Prostate gland (tissue), 2 donors: ENCODE data around the gene PRDX1. TPM values are rescaled to one million over a fixed set of nuclear protein-coding genes. Genes with fewer than 3 reads are reported as not detected.

Source experiments
- DNase-seq: peaks from one replicate; pipeline ENCODE4 v3.0.0-alpha.2; 2019; ENCODE audit warnings: low spot score
- H3K27ac ChIP-seq, 2 donors: fragments of 200-600 bp; sonication (generic); 2 replicates each; pipeline ENCODE4 v1.5.1; 2017 to 2019
- H3K27me3 ChIP-seq: fragments of 200-600 bp; sonication (generic); replicated peaks from 2 replicates; pipeline ENCODE4 v1.5.1; 2019; ENCODE audit not compliant: insufficient read depth
- H3K36me3 ChIP-seq, 2 donors: fragments of 200-600 bp; sonication (generic); 1 replicate in 1 of 2; 2 replicates in 1 of 2; pipeline versions ENCODE4 v1.5.1 to v1.8.1; 2017 to 2019
- H3K4me1 ChIP-seq: fragments of 200-600 bp; sonication (generic); replicated peaks from 2 replicates; pipeline ENCODE4 v1.5.1; 2019
- H3K4me3 ChIP-seq, 2 donors: fragments of 200-600 bp; sonication (generic); 2 replicates each; pipeline ENCODE4 v1.5.1; 2017 to 2019
- H3K9me3 ChIP-seq: fragments of 200-600 bp; sonication (generic); 2 replicates; pipeline ENCODE4 v1.5.1; 2017
- CTCF ChIP-seq, 4 experiments: fragments of 200-600 bp in 2 of 4; fragments of 450-650 bp in 2 of 4; sonication (generic) in 2 of 4; IDR thresholded peaks; 1 replicate in 3 of 4; 2 replicates in 1 of 4; pipeline ENCODE4 v1.5.1; 2016 to 2019; ENCODE audit warnings: antibody characterized with exemption in 4 of 4, mild to moderate bottlenecking in 2 of 4, moderate library complexity in 2 of 4
- POLR2A ChIP-seq: fragments of 450-650 bp; IDR thresholded peaks from one replicate; pipeline ENCODE4 v1.6.1; 2016; ENCODE audit warnings: antibody characterized with exemption, mild to moderate bottlenecking
- POLR2AphosphoS5 ChIP-seq: sonication (generic); formaldehyde crosslinking; IDR thresholded peaks from one replicate; pipeline ENCODE4 v1.6.1; 2017; ENCODE audit warnings: antibody characterized with exemption
- WGBS: methylation state at CpG from one replicate; pipeline ENCODE4 v1.1.5; 2018; 5-methylcytosine and 5-hydroxymethylcytosine counted together
- intact Hi-C: fragments of 100-400 bp; cut with DNase I; formaldehyde crosslinking; loops from one replicate; pipeline ENCODE4 v1.14.2; 2022
- total RNA-seq, 2 donors: library from RNA; depleted of rRNA; stranded (reverse); fragments of >200 nt; gene quantifications; one replicate each; pipeline ENCODE4 v1.1.0, GENCODE V29; 2016

The PRDX1 gene
- total RNA-seq = 100 to 1,000 TPM; 210 to 335 TPM

DNA sequence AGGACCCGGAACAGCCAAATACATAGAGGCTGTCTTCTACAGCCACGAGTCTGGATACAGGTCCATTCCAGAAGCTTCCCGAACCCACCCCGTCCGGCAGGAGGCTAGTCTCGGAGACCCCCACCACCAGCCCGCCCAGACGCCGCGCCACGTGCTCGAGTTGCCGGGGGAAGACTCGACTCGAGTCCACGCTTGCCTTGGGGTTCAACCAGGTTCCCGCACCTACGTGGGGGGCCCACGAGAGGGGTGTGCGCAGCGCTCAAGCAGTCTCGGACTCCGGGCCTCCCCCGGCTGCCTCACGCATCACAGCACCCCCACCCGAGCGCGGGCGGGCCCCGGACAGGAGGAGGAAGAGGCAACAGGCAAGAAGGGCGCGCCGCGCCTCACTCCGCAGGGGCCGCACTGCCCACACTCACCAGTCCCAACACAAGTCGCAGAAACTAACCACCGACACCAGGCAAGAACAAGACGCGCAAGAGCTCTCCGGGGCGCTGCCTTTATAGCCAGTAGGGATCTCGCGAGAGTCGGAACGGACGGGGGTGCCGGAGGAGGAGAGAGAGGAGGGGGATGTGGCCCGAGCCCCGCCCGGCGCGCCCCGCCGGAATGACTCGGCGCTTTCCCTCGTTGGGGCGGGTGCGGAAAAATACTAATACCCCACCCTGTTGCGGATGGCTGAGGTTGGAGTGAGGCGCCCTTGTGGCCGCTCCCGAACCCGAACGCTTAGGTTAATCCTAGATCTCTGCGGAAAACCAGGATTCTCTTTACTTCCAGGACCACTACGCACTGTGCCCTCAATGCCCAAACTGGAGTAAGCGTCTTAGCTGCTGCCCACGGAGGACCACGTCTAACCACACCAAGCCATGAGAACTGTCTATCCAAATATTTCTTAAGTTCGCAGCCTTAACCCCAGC is at the start of gene PRDX1:
Gene PRDX1 (minus strand): TSS at position 472 of the 911 bp plus-strand sequence. CDS start 2,841 bp downstream, outside the sequence.
- WGBS = under 1% methylated on average over 64 of the region's 72 CpGs
- intact Hi-C loops = loop anchor here (2.0 kb wide), 1 partner anchor 29 kb away; the partner anchor contains the start of gene AKR1A1
- TF ChIP-seq POLR2AphosphoS5 (peak; percentile 100), POLR2A (peak; percentile 98), CTCF (IDR thresholded peaks at IDR 0.05) (peak in 1 of 4 experiments; percentile 43)
- no peaks in the 10 kb centered on the region for H3K9me3 ChIP-seq
- no peaks in the 10 kb centered on the region for H3K27me3 ChIP-seq
- DNase-seq = peak; percentile 98
- H3K4me1 ChIP-seq = no peaks in the 10 kb centered on the region
- peaks cover 0 to 7% of the 10 kb centered on the region in 2 donors for H3K36me3 ChIP-seq
- H3K27ac ChIP-seq = peak within 1 kb of the TSS; percentile 95 to 97
- peak within 1 kb of the TSS; percentile 93 to 95 for H3K4me3 ChIP-seq

- peaks cover 9% of the 10 kb centered on the region for H3K4me1 ChIP-seq
- no peak for DNase-seq
- H3K36me3 ChIP-seq = no peaks in the 10 kb centered on the region
- no peak for TF ChIP-seq POLR2A
- no peak for TF ChIP-seq CTCF (IDR thresholded peaks at IDR 0.05)
- TF ChIP-seq POLR2AphosphoS5 = no peak
- intact Hi-C loops = loop anchor here (2.0 kb wide), 1 partner anchor 58 kb away; no protein-coding TSS in a partner anchor
- H3K27ac ChIP-seq = no peak overlapping the region
- no peaks in the 10 kb centered on the region for H3K27me3 ChIP-seq
- H3K4me3 ChIP-seq = no peak overlapping the region
- H3K9me3 ChIP-seq = no peaks in the 10 kb centered on the region
- WGBS = 83% methylated on average over 4 of the region's 4 CpGs
Measured at GRCh38 chr1:45570631-45571030, 48.9 kb upstream of the PRDX1 start.

- DNase-seq = peak; percentile 67
- Histone ChIP-seq H3K4me3 (no peak overlapping the region), H3K36me3 (no peaks in the 10 kb centered on the region), H3K4me1 (peaks cover 9% of the 10 kb centered on the region), H3K27me3 (no peaks in the 10 kb centered on the region), H3K27ac (peak overlapping the region in 1 of 2 donors; percentile 42), H3K9me3 (no peaks in the 10 kb centered on the region)
- WGBS = 17% methylated on average over 8 of the region's 8 CpGs
- intact Hi-C loops = loop anchor here (2.0 to 5.0 kb wide), 2 partner anchors 57 to 208 kb away; no protein-coding TSS in a partner anchor
- peak; percentile 87 to 97 (median 96) for TF ChIP-seq CTCF (IDR thresholded peaks at IDR 0.05)
- TF ChIP-seq POLR2A = no peak
- TF ChIP-seq POLR2AphosphoS5 = peak; percentile 84
Measured at GRCh38 chr1:45569962-45570581, 48.4 kb upstream of the PRDX1 start.

- DNase-seq = no peak
- intact Hi-C loops = loop anchor here (5.0 kb wide), 1 partner anchor 207 kb away; no protein-coding TSS in a partner anchor
- peak overlapping the region in 1 of 2 donors; percentile 42 for H3K27ac ChIP-seq
Measured at GRCh38 chr1:45569571-45569961, 47.9 kb upstream of the PRDX1 start.

More at GRCh38 chr1:45569571-45569961, 47.9 kb upstream of the PRDX1 start:
- Histone ChIP-seq H3K9me3 (no peaks in the 10 kb centered on the region), H3K4me3 (no peak overlapping the region), H3K36me3 (no peaks in the 10 kb centered on the region), H3K27me3 (no peaks in the 10 kb centered on the region), H3K4me1 (peaks cover 9% of the 10 kb centered on the region)
- WGBS = 45% methylated on average over 4 of the region's 4 CpGs
- TF ChIP-seq POLR2AphosphoS5 = no peak
- no peak for TF ChIP-seq CTCF (IDR thresholded peaks at IDR 0.05)
- TF ChIP-seq POLR2A = no peak
